MCF 10A (cell line): ENCODE results near the gene ARMC7. TPM values are rescaled to one million over a fixed set of nuclear protein-coding genes. Genes with fewer than 3 reads are reported as not detected.

Source experiments
- BruUV-seq: library from RNA; stranded (reverse); fragments of 400-500 nt; replicated peaks from 2 replicates; lab custom pipeline; 2021; lab: Mats Ljungman, UMichigan
- CTCF ChIA-PET: fragments of 300-600 bp; sonication (Branson Sonifier 250); formaldehyde crosslinking; extraction: SDS; loops from one replicate; lab custom pipeline; 2021; ENCODE audit warnings: antibody characterized with exemption, inconsistent platforms; lab: Yijun Ruan, JAX
- POLR2A ChIA-PET: fragments of 300-600, 350-650 bp; sonication (Branson Sonifier 250); formaldehyde crosslinking; extraction: SDS; loops from one replicate; lab custom pipeline; 2020; ENCODE audit warnings: antibody characterized with exemption, inconsistent platforms; lab: Yijun Ruan, JAX
- DNase-seq: peaks from one replicate; pipeline ENCODE4 v3.0.0-alpha.2; 2018; ENCODE audit not compliant: unreplicated experiment
- H3K27ac Mint-ChIP-seq: one replicate; pipeline ENCODE4 v1.8.0; 2022; ENCODE audit warnings: mild to moderate bottlenecking, low read depth, mixed read lengths; ENCODE audit not compliant: unreplicated experiment
- H3K27me3 Mint-ChIP-seq: one replicate; pipeline ENCODE4 v1.8.0; 2022; ENCODE audit warnings: mixed read lengths; ENCODE audit not compliant: insufficient read depth, unreplicated experiment
- H3K36me3 Mint-ChIP-seq: one replicate; pipeline ENCODE4 v1.8.0; 2022; ENCODE audit warnings: mild to moderate bottlenecking, moderate library complexity, mixed read lengths; ENCODE audit not compliant: insufficient read depth, unreplicated experiment
- H3K4me1 Mint-ChIP-seq: one replicate; pipeline ENCODE4 v1.8.0; 2022; ENCODE audit warnings: mixed read lengths; ENCODE audit not compliant: insufficient read depth, unreplicated experiment
- H3K4me3 Mint-ChIP-seq: one replicate; pipeline ENCODE4 v1.8.0; 2022; ENCODE audit warnings: mild to moderate bottlenecking, moderate library complexity, mixed read lengths; ENCODE audit not compliant: unreplicated experiment
- H3K9me3 Mint-ChIP-seq: one replicate; pipeline ENCODE4 v1.8.0; 2022; ENCODE audit warnings: mixed read lengths; ENCODE audit not compliant: unreplicated experiment
- intact Hi-C: fragments of 100-400 bp; cut with micrococcal nuclease; formaldehyde crosslinking; loops from 2 replicates; pipeline ENCODE4 v1.14.1; 2022
- total RNA-seq: library from RNA; stranded (reverse); gene quantifications from 2 replicates; pipeline ENCODE4 v1.2.3, GENCODE V29; 2022
- TF ChIP-seq, protein P1 (sequence below): fragments of 200-600 bp; IDR thresholded peaks from one replicate; pipeline ENCODE4 v1.8.0; 2022; ENCODE audit warnings: antibody characterized with exemption, mild to moderate bottlenecking; ENCODE audit not compliant: unreplicated experiment

ARMC7 gene
- total RNA-seq, 1 experiment from 2014 or later, result 9.3 TPM

DNA sequence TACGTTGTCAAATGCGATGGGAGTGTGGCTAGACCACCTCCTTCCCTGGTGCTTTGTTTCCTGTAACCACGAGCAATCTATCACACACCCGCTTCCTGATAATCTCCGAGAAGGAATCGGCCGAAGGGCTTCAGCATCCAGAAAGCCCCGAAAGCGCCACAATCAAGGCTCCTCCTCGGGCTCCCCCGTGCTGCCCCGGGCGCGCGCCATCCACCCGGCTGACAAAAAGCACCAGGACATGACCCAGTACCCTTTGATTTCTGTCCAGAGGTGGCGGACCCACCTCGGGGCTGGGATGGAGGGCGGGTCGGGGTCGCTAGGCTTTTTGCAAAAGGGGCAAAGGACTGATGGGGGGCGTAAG lies 743 bp upstream of the ARMC7 start:
- POLR2A ChIA-PET, result interaction anchor here (0.6 to 3.4 kb wide), 23 partner anchors 10 to 232 kb away, joined by 3 to 37 read pairs (median 6); partner anchors contain the start of genes JPT1, KCTD2, NUP85 and SLC16A5
- intact Hi-C loops, result loop anchor here (2.0 kb wide), 1 partner anchor 148 kb away; no protein-coding TSS in a partner anchor
- H3K4me1 Mint-ChIP-seq, result peaks cover 7% of the 10 kb centered on the region
- DNase-seq, result no peak
- peak overlapping the region; percentile 78 for H3K4me3 Mint-ChIP-seq
- TF ChIP-seq, protein P1, sequence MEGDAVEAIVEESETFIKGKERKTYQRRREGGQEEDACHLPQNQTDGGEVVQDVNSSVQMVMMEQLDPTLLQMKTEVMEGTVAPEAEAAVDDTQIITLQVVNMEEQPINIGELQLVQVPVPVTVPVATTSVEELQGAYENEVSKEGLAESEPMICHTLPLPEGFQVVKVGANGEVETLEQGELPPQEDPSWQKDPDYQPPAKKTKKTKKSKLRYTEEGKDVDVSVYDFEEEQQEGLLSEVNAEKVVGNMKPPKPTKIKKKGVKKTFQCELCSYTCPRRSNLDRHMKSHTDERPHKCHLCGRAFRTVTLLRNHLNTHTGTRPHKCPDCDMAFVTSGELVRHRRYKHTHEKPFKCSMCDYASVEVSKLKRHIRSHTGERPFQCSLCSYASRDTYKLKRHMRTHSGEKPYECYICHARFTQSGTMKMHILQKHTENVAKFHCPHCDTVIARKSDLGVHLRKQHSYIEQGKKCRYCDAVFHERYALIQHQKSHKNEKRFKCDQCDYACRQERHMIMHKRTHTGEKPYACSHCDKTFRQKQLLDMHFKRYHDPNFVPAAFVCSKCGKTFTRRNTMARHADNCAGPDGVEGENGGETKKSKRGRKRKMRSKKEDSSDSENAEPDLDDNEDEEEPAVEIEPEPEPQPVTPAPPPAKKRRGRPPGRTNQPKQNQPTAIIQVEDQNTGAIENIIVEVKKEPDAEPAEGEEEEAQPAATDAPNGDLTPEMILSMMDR, result no peak
- H3K9me3 Mint-ChIP-seq, result no peaks in the 10 kb centered on the region
- H3K36me3 Mint-ChIP-seq, result peaks cover 9% of the 10 kb centered on the region
- no peak overlapping the region for H3K27ac Mint-ChIP-seq
- H3K27me3 Mint-ChIP-seq, result no peaks in the 10 kb centered on the region
- no TSS peak for BruUV-seq
- CTCF ChIA-PET, result interaction anchor here (0.6 to 1.4 kb wide), 2 partner anchors 22 to 172 kb away, joined by 3 read pairs; partner anchors contain the start of gene NT5C

DNA sequence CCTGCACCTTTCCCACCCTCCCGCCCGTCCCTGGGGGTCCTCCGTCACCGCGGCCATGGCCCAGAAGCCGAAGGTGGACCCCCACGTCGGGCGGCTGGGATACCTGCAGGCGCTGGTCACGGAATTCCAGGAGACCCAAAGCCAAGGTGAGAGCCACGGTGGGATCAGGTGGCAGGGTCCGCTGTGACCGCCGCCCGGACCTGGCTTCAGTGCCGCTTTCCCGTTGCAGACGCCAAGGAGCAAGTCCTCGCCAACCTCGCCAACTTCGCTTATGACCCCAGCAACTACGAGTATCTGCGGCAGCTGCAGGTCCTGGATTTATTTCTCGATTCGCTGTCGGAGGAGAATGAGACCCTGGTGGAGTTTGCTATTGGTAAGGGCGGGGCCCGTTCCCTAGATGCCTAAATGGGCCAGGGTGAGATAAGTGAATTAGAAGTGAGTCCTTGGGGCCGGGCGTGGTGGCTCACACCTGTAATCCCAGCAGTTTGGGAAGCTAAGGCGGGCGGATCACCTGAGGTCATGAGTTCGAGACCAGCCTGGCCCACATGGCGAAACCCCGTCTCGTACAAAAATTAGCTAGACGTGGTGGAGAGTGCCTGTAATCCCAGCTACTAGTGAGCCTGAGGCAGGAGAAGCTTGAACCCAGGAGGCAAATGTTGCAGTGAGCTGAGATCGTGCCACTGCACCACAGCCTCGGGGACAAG lies 617 bp downstream of the ARMC7 start:
- no peaks in the 10 kb centered on the region for H3K9me3 Mint-ChIP-seq
- ChIA-PET CTCF (interaction anchor here (0.6 to 9.5 kb wide), 9 partner anchors 13 to 149 kb away, joined by 3 to 136 read pairs (median 4); partner anchors contain the start of gene NT5C), POLR2A (interaction anchor here (0.6 to 3.4 kb wide), 29 partner anchors 11 to 270 kb away, joined by 3 to 37 read pairs (median 6); partner anchors contain the start of genes CDR2L, GGA3, JPT1 and KCTD2)
- no peaks in the 10 kb centered on the region for H3K27me3 Mint-ChIP-seq
- TF ChIP-seq, protein P1, result no peak
- no TSS peak for BruUV-seq
- intact Hi-C loops, result loop anchor here (1.0 to 5.0 kb wide), 2 partner anchors 40 to 302 kb away; no protein-coding TSS in a partner anchor
- H3K27ac Mint-ChIP-seq, result peak overlapping the region; percentile 39
- peak overlapping the region; percentile 78 for H3K4me3 Mint-ChIP-seq
- peaks cover 17% of the 10 kb centered on the region for H3K4me1 Mint-ChIP-seq
- peaks cover 1% of the 10 kb centered on the region for H3K36me3 Mint-ChIP-seq
- DNase-seq, result no peak

DNA sequence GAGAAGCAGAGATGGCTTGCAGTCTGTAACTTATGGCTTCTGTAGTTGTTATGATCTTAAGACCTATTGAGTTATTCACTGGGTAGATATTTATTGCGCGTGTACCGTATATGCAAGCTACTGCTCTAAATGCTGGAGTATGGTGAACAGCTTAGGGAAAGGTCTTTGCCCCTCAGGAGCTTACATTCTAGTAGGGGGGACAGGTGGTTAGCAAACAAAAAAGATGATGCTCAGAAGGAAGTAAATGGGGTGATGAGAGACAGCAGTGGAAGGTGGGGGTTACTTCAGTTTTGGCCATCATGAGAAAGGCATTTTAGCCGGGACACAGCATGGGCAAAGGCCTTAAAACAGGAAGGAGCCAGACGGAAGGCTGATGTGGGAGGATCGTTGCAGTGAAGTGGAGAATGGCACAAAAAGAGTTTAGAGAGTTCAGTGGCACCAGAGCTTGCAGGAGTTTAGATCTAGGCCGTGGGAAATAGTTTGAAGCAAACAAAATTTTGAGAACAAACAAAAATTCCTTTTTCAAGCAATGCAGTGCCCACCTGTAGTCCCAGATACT lies 2.1 kb downstream of the ARMC7 start:
- TF ChIP-seq, protein P1, result no peak
- H3K27ac Mint-ChIP-seq, result no peak overlapping the region
- H3K4me3 Mint-ChIP-seq, result peak overlapping the region; percentile 32
- H3K27me3 Mint-ChIP-seq, result no peaks in the 10 kb centered on the region
- POLR2A ChIA-PET, result interaction anchor here (0.6 to 3.4 kb wide), 5 partner anchors 11 to 149 kb away, joined by 3 to 37 read pairs (median 9); partner anchors contain the start of genes GGA3, JPT1, MRPS7 and SLC16A5
- H3K36me3 Mint-ChIP-seq, result peaks cover 16% of the 10 kb centered on the region
- H3K4me1 Mint-ChIP-seq, result peaks cover 17% of the 10 kb centered on the region
- H3K9me3 Mint-ChIP-seq, result no peaks in the 10 kb centered on the region
- CTCF ChIA-PET, result interaction anchor here (0.6 to 9.5 kb wide), 11 partner anchors 12 to 547 kb away, joined by 3 to 136 read pairs (median 9); partner anchors contain the start of genes MIF4GD and NT5C
- TSS peak; percentile 6 for BruUV-seq
- intact Hi-C loops, result loop anchor here (5.0 kb wide), 1 partner anchor 300 kb away; no protein-coding TSS in a partner anchor
- no peak for DNase-seq
